Muscle of arm (tissue), 12 donors: Measurements from ENCODE around the gene NCKAP5L. TPM values are rescaled to one million over a fixed set of nuclear protein-coding genes. Genes with fewer than 3 reads are reported as not detected.

ENCODE experiments used
- polyA plus RNA-seq, 12 donors: library from polyadenylated mRNA; unstranded; fragments of 120-200 nt; gene quantifications; one replicate each; pipeline ENCODE4 v1.2.1, GENCODE V29; 2013; ENCODE audit not compliant: insufficient read length in 12 of 12

Gene NCKAP5L
- polyA plus RNA-seq, 12 donors: 22.5 to 51.4 (median 30.0) TPM; not detected in 1

Other genes with a start within 250 kb of the NCKAP5L start
- 1 to 10 TPM in 6 of 12 donors, under 1 TPM in 4, not detected in 2; 0.50 to 3.8 (median 1.4) TPM for gene FAM186B, start 222.8 kb downstream of the NCKAP5L start, polyA plus RNA-seq
- gene PRPF40B, start 204.9 kb downstream of the NCKAP5L start, polyA plus RNA-seq: 10 to 100 TPM in 11 of 12 donors, not detected in 1; 10.3 to 42.6 (median 13.4) TPM
- 100 to 1,000 TPM in 1 of 12 donors, 10 to 100 TPM in 11; 22.8 to 166 (median 28.1) TPM for gene FMNL3, start 121.0 kb downstream of the NCKAP5L start, polyA plus RNA-seq
- gene TMBIM6, start 86.9 kb downstream of the NCKAP5L start, polyA plus RNA-seq: 100 to 1,000 TPM; 244 to 709 (median 288) TPM
- gene BCDIN3D, start 14.7 kb upstream of the NCKAP5L start, polyA plus RNA-seq: 1 to 10 TPM in 11 of 12 donors, not detected in 1; 3.5 to 6.3 (median 5.2) TPM
- gene FAIM2, start 75.5 kb upstream of the NCKAP5L start, polyA plus RNA-seq: 10 to 100 TPM in 1 of 12 donors, 1 to 10 TPM in 10, not detected in 1; 7.4 to 10.6 (median 8.7) TPM
- under 1 TPM in 5 of 12 donors, not detected in 7; 0.05 to 0.40 (median 0.16) TPM for gene AQP2, start 122.3 kb upstream of the NCKAP5L start, polyA plus RNA-seq
- under 1 TPM in 10 of 12 donors, not detected in 2; 0.33 to 0.93 (median 0.55) TPM for gene AQP5, start 133.5 kb upstream of the NCKAP5L start, polyA plus RNA-seq
- gene AQP6, start 144.5 kb upstream of the NCKAP5L start, polyA plus RNA-seq: under 1 TPM in 9 of 12 donors, not detected in 3; 0.07 to 0.26 (median 0.14) TPM
- 10 to 100 TPM in 11 of 12 donors, not detected in 1; 17.4 to 36.4 (median 28.5) TPM for gene RACGAP1, start 197.1 kb upstream of the NCKAP5L start, polyA plus RNA-seq
- 10 to 100 TPM in 8 of 12 donors, 1 to 10 TPM in 3, not detected in 1; 8.1 to 15.0 (median 10.7) TPM for gene ASIC1, start 229.2 kb upstream of the NCKAP5L start, polyA plus RNA-seq